Colon (tissue), 2 donors: ENCODE measurements around the gene TNS1.

Source experiments
- FAIRE-seq: peaks from 2 replicates; lab custom pipeline; 2012; peaks lifted over from hg19 to GRCh38; lab: Jason Lieb, UNC
- donor health status: control.
- donor health status: control.

The TNS1 gene

DNA sequence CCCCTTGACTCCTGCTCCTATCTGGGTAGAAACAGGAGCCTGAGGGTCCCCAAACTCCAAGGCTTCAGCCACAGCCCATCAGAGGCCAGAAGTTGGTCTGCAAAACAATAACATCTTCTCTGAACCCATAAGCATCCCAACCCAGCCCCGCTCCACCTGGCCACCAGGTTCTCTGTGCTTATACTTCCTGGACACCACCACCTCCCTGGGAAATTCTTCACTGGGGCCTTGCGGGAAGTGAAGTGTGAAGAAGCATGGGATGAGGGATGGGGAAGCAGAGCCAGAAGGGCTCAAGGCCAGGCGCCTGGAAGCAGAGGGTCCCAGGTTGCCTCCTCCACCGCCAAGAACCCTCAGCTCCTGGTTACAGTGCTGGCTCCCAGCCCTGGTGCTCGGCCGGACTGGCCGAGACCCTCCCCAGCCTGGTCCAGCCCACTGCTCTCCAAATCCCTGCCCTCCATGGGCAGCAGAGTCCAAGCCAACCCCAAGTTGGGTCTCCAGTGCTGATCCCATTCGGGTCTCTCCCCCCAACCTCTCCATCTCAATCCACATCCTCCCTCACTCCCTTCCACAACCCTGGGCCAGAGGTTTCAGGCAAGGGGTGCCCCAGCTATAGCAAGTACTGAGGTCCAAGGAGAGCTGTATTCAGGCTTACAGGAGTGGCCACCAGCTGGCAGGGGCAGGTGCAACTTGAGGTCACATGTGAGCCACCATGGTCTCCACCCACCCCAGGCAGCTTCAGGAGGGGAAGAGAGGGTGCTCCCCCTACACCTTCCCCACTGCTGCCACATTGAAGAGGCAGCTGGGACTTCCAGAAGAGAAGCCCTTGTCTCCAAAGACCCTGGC is 60.7 kb downstream of the TNS1 start:
- no peak for FAIRE-seq

DNA sequence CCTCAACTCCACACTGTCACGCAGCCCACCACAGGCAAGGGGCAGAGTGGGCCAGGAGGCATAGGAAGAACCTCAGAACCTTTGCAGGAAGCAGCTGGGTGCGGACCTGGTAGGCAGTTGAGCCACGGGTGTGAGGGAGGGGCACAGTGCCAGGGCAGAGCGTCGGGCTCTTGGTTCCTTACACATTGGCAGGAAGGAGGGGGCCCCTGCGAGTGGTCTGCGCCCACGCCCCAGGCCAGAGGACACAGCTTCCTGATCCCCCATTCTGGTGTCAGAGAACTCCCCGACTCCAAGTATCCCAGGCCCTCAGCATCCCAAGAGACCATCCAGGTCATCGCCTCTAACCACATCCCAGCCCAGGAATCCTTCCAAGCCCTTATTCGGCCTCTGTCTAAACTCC is 61.5 kb downstream of the TNS1 start:
- no peak for FAIRE-seq

DNA sequence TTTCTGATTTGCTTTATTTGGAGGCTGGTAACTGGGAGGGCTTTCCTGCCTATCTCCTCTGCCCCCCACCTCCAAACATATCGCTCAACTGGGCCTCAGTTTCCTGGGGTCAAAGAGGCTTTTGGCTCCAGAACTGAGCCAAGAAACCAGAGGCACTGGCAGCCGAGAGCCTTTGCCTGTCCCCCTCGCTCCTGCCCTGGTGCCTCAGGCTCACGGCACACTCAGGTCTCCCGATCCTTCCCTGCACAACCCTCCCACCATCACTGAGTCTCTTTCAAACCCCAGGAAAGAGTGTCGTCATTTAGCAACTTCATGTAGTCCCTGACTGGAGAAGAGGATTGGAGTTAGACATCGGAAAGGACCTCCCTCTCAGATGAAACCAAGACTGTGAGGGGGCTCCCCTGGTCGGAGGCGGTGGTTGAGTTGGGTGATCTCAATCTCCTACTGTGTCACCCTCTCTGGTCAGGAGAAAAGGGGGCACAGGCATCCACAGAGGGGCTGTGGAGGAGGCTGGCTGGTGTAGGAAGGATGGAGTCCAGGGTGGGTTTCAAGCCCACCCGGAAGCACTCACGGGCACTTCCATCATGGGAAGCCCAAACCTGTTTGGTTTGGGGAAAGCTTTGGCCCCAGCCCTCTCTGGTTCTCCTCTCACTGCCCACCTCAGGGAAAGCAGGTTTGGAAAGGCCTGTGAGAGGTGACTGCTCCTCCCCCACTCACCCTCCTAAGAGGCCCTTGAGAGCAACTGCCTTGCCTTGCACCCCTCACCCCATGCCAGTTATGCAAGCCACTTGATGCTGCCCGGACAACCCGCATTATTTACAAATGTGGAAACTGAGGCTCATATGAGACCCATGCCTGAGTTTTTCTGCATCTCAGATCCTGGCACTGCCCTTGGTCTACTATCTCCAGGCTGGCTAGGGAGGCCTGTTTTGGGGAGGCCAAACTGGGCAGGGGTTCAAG is 62.3 kb downstream of the TNS1 start:
- no peak for FAIRE-seq

DNA sequence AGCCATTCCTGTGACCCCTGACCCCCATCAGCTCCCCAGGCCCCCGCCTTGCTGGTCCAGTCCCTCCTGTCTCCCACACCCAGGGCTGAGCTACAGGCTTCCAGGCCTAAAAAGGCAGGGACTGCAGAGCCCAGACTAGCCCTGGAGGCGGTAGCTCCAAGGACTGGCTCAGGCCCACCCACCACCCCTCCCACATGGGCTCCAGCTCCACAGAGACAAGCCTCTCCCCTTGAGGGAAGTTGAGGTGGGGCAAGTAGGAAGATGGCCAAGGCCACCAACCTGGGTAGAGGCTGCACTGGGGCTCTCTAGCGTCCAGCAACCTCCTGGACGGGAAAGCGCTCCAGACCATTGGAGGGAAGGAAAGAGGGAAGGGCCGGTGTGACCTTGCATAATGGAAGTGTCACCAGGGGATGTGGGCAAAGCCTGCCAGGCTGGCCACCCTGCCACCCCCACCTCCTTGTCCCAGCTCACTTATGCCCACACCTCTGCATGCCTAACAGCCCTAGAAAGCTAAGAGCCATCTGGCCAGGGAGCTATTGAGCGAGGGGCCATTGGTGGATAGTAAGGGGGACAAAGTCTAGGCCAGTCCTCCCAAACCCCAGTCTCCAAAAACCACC is 63.1 kb downstream of the TNS1 start:
- FAIRE-seq = no peak

DNA sequence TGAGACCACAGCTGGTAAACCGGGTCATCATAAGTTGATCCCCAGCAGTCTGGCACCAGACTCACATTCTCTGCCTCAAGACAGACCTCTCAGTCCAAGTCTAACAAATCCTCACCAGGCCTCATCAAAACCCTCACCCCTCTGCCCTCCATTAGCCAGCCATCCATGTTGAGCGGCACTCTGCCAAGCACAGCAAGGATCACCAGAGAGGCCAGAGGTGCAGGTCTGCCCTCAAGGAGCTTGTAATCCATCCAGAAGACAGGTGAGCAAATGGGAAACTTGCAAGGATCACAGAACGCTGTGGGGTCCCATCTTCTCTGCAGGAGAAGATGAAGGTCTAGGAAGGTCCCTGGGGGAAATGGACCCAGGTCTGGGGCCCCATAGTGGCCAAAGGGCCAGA is 63.6 kb downstream of the TNS1 start:
- FAIRE-seq = no peak

DNA sequence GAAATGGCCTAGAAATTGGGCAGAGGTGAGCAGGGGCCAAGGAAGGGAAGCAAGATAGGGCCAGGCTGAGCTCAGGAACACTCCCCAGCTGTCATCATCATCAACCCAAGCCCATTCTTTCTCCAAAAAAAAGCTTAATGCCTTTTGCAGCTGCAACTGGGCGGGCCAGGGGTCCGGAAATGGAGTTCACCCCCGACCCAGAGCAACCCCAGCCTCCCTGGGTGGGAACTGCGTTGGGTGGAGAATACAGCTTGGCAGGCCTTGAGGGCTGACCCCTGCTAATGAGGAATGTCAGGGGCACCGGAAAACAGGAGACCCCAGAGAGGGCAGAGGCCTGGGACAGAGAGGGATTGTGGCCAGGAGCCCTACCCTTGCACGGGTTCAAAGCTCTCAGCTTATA is 64.8 kb downstream of the TNS1 start:
- FAIRE-seq = no peak

DNA sequence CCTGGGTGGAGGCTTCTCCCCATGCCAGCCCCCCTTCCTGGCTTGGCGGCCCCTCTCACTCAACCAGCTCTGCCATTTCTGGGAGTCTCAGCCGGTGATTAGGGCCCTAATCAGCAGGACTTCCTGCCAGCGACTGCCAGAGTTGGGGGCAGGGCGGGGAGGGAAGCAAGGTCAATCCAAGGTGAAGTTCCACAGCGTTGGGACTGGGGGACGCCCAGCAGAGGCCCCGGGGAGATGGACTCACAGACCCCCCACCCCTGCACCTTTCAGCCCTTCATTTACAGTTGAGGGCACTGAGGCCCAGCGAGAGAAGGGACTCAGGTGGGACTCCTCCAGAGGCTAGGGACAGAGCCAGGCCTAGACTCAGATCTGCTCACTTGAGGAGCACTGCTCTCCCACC is 65.3 kb downstream of the TNS1 start:
- FAIRE-seq = no peak

DNA sequence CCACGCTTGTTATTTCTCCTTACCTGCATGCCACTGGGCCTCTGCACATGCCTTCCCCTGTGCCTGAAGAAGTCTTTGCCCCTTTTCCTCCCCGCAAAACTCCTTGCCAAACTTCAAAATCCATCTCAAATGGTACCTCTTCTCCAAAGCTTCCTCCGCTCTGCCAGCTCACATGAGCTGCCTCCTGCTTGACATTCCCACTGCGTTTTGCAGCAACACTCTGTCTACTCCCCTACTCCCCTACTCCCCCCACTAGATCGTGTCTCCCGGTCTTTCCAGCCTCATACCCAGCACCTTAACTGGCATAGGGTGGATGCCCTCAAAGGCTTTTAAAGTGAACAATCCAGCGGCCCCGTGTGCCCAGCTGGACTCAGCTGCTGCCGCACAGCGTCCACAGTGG is 65.8 kb downstream of the TNS1 start:
- no peak for FAIRE-seq

DNA sequence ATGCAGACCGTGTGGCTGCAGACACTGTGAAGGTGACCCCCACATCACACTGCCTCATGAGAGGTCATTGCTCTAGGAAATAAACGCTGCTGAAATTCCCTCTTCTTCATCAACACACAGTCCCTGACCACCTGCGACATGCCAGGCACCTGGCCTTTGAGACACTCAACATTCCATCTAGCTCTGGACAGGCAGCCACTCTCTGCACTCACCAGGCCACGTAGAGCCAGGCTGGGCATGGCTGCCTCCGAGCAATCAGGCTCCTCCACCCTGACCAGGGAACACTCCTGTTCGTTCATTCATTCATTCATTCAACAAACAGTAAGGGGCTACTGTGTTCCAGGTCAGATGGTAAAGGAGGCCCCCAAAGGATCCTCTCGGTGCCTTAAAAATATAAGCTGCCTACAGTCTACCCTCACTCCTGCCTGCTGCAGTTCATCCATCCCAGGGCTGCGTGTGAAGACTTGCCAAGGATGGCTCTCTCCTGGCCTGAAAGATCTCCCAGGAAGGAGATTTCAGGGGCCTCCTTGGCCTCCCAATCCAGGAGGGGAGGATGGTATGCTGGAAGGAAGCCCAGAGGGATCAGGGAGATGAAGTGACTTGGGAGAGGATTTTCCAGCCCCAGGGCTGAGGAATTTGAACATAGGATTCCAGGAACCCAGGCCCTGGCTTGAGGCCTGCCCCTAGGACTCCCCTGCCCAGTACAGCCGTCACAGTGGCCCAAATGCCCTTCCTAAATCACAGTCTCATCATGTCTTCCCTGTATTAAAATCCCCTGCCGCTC is 66.7 kb downstream of the TNS1 start:
- FAIRE-seq = no peak

DNA sequence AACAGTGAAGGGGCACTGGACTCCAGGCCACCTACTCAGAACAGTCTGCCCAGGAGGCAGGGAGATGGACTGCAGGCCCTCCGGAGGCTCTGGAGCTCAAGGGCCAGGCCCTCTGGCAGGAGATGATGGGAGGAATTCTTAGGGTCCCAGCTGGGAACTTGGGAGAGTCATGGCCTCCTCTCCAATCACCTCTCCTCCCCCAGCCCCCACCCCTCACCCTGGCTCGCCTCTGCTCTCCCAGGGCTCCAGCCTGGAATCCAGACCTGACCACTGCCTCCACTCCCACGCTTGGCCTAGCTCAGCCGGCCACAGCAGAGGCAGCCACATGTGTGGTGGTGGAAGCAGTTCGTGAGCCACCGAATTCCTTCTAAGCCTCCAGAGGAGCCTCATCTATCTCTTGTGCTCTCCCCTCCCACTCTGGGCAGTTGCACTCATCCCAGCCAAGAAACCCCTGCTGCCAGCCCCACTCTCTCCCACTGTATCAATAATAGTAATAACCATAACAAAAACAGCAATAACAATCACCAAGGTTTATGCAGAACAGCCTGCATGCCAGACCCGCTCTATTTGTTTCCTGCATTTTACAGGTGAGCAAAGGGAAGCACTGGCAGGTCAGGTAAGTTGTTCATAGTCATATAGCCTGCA is 67.4 kb downstream of the TNS1 start:
- no peak for FAIRE-seq

DNA sequence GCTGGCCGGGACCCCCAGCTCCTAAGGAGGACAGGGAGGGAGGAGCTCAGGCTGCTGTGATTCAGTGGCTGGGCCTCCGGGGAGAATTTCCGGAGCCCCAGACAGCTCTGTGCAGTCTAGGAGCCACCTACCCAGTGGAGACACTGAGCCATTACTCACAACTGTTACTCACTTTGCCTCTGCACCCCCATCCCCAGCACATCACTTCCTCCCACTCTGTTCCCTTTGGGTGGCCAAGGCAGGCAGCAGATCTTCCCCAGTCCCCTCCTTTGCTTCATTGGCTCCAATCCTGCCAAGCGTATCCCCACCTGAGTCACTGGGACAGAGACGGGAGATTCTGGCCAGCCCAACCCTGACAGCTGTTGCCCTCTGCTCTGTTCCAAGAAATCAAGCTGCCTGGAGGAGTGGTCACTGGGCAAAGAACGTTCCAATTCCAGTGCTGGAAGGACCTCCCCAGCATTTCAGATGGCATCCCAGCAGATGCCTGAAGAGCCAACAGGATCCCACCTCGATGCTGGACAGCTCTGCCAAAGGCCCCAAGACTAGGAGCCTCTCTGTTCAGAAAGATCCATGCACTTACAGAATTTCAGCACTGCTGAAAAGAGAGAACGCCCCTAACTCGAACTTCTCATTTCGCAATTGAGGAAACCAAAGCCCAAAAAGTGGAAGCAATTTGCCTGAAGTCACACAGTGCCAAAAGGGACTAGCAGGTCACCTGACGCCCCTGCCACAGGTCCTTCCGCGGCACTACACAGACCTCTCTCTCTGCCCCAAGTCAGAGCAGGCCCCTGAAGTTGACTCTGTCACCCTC is 68.3 kb downstream of the TNS1 start:
- FAIRE-seq = no peak

DNA sequence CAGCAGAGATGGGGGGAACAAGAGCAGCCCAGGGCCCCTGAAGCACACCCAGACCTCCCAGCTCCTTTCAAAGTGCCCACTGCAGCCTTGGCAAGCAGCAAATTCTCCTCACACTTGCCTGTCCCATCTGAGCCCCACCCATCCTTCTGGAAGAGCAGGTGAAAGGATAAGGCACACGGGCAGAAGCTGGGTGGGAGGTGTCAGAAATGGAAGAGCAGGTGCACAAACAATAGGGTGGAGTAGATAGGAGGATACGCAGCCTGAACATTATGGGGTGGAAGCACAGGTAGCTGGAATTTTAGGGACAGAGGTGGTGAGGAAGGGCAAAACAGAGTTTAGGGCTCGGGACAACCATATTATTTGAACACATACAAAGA is 69.2 kb downstream of the TNS1 start:
- FAIRE-seq = no peak

DNA sequence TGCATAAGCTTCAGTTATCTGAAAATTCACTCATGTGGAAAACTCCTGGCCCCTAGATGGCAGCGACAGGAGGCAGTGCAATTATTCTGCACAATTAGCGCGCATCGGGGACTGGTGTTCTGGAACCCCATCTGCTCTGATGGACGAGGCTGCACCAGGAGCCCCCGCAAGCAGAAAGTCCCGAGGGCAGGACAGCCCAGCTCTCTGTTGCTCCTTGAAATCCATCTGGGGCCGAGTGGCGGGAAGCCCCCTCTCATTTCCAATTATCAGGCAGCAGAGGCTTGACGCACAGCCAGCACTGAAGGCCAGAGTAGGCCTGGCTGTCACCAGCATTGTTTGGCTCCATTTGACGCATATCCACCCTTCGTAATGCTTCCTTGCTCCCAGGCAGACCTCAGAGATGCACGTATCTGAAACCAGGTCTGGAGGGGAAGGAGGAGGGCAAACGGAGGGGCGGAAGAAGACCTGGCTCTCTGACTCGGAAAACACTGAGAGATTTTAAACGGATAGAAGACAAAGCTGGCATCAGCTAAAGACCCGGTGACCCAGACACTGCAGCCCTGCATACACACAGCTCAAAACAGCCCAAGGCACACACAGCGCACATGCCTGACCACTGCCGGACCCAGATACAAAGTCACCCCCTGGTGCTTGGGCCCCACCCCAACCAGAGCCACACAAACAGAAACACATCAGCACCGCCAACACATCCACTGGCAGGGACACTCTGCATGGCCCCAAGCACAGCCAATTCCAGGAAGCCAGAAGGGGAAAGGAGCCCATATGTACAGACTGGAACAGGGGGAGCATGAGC is 69.8 kb downstream of the TNS1 start:
- FAIRE-seq = no peak

DNA sequence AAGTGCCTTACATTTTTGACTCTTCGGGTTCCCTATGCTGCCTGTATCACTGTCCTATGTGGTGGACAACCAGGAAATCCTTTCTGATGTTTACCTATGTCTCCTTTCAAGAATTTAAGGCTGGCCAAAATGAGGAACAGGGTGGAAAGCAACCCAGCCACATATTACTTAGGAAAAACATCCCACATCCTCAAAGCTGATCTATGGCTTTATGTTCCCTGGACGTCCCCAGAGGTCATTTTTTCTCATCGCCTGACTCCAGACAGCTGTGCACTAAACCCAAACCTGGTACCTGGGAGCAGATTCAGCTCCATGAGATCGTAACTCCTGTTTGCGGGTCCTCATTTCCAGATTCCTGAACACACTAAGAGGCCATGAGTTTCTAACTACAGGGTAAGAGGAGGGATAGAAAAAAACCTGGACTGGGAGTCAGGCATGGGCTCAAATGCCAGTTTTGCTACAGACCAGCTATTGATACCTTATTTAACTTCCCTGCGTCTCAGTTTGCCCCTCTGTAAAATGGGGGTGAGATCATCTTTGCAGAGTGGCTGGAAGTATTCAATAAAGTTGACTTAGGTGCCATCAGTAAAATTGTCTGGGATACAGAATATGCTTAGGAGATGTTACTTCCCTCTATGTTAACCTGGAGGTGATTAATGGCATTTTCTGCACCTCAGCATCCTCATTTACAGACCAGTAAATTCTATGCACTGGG is 70.8 kb downstream of the TNS1 start:
- no peak for FAIRE-seq

DNA sequence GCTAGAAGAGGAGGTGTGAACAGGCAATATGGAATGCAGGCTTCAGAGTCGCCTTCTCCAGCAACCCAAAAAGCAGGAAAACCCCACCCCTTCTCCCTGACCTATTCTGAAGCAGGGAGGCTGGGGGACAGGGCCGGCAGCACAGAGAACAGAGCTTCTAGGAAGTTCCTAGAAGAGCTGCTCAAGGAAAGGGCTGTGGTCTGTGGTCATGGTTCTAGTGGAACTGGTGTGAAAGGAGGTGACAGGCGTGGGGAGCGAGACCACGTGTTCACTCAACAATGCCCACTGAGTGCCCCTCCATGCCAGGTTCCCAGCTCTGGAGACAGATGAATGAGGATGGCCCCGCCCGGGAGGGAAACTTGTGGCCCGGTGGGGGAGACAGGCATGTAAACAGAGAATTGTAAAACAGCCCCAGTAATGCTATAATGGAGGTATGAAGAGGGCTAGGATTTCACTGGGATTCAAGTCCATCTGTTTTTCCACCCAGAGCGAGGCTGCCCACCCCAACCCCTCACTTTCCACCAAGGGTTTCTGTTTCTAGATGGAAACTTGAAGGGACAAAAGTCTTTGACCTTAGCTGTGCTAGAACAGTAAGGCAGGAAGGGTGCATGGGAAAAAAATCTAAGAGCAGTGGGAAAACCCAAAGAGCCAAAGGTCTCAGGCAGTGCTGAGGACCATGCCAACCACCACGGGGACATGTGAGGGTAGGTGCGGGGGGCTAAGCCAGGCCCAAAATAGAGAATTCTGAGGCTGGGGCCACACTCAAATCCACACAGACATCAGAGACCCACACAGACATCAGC is 71.8 kb downstream of the TNS1 start:
- no peak for FAIRE-seq

DNA sequence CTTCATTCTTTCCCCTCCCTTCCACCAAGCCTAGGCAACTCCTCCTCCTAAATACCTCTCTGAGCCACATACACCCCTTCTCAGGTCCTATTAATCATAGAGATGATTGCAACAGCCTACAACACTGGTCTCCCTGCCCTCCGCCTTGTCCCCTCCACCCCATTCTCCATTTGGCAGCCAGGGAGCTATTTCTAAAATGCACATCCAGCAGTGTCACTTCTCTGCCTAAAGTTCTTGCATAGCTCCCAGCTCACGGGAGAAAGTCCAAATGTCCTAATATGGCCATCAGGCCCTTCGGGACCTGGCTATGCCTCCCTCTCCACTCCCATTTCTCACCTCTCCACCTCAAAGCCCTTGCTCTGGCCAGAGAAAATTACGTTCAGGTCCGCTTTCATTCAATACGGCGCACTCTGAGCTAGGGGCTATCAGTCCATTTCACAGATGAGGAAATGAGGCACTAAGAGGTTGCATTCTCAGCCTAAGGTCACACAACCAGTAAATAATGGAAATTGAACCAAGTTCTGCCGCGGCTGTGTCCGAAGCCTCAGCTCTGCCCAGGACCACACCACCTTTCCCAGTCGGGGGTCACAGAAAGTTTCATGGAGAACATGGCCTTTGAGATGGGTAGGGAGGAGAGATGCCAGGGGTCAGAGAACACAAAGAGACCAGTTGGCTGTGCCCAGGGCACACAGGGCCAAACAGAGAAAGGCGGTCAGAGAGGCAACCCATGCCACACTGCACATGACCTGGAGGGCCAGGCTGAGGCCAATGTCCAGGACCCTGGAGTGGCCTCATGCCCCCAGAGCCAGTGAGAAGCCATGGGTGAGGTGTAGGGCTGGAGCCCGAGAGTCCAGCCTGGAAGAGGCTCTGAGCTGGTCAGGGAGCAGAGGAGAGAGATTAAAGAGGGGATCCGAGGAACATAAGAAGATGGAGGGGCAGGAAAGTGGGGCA is 72.8 kb downstream of the TNS1 start:
- no peak for FAIRE-seq

DNA sequence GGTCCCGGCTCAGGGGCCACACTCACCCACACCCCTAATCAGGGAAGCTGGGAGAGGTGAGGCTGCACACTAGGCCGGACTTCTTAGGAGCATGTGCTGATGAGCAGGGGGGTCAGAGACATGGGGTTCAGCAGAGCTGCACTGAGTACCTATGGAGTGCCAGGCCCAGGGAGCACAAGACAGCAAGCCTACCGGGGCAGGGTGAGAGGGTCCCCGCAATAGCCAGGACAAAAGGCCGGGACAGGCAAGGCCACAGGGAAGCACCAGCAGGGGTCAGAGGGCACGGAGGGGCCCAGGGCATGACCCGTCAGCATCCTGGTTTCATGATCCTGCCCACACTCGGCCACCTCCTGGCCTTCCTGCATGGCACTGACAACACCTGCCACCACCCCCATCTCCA is 73.5 kb downstream of the TNS1 start:
- FAIRE-seq = no peak
